ENCODE data around the gene TCP10L. TPM values are rescaled to one million over a fixed set of nuclear protein-coding genes. Genes with fewer than 3 reads are reported as not detected.

The TCP10L gene
- total and polyA plus RNA-seq, 4 donors = 1.1 to 8.0 (median 2.8) TPM

DNA sequence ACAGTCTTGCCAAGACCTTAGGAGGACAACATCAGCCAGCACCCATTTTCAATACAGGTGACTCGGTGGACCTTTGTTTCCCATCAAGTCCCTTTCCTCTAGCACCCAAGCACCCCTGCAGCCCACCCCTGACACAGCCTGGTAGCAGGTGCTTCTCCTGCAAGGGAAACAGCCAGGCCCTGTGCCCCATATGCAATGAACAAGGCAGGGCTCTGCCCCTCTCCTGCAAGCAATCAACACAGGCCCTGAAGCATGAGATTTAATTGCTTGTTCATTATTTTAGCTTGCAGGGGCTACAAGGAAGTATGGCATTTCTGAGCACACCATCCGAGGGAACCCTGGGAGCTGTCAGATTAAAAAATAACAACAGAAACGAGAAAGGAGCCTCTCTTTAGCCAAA is 35.4 kb downstream of the TCP10L start:
- no peaks in the 10 kb centered on the region for H3K27me3 ChIP-seq (ENCODE audit: control insufficient read depth in 4 of 4, insufficient read depth in 4 of 4, low read length in 3 of 4)
- H3K9ac ChIP-seq (ENCODE audit: low read depth in 1 of 2, low read length in 2 of 2) = no peak overlapping the region
- no peaks in the 10 kb centered on the region for H3K9me3 ChIP-seq (ENCODE audit: control insufficient read depth in 4 of 4, low read length in 3 of 4)
- DNase-seq (ENCODE audit: low spot score) = no peak
- no peak overlapping the region for H3K27ac ChIP-seq (ENCODE audit: low read depth in 1 of 2, low read length in 2 of 2)
- no peak overlapping the region for H3K4me3 ChIP-seq (ENCODE audit: low read depth in 1 of 3, low read length in 3 of 3)
- no peaks in the 10 kb centered on the region for H3K36me3 ChIP-seq (ENCODE audit: control insufficient read depth in 4 of 4, insufficient read depth in 3 of 4, low read depth in 1 of 4, low read length in 3 of 4)
- WGBS = 94% methylated on average over 3 of the region's 3 CpGs
- TF ChIP-seq FOXA2 (IDR thresholded peaks at IDR 0.05) = no peak
- no peak for TF ChIP-seq ZBTB33 (IDR thresholded peaks at IDR 0.05)
- no peak for TF ChIP-seq HNF4A (conservative IDR thresholded peaks at IDR 0.05)
- TF ChIP-seq YY1 (IDR thresholded peaks at IDR 0.05) = no peak
- no peak for TF ChIP-seq CTCF (IDR thresholded peaks at IDR 0.05; ENCODE audit: low read depth, low read length, missing input control)
- no peak for TF ChIP-seq SP1 (IDR thresholded peaks at IDR 0.05)
- TF ChIP-seq RXRA (IDR thresholded peaks at IDR 0.05) = no peak
- TF ChIP-seq NR2F2 (IDR thresholded peaks at IDR 0.05) = no peak
- no peak for TF ChIP-seq HNF4G (IDR thresholded peaks at IDR 0.05)
- TF ChIP-seq, protein P1, sequence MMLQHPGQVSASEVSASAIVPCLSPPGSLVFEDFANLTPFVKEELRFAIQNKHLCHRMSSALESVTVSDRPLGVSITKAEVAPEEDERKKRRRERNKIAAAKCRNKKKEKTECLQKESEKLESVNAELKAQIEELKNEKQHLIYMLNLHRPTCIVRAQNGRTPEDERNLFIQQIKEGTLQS (IDR thresholded peaks at IDR 0.05) = no peak
- no peak for TF ChIP-seq RAD21 (IDR thresholded peaks at IDR 0.05)
- TF ChIP-seq EGR1 (IDR thresholded peaks at IDR 0.05; ENCODE audit: low read depth in 2 of 2) = no peak
- TF ChIP-seq JUND (IDR thresholded peaks at IDR 0.05) = no peak
- no peak for TF ChIP-seq MAX (IDR thresholded peaks at IDR 0.05)
- TF ChIP-seq TAF1 (conservative IDR thresholded peaks at IDR 0.05) = no peak
- no peak for TF ChIP-seq FOXA1 (IDR thresholded peaks at IDR 0.05)
- TF ChIP-seq, protein P2, sequence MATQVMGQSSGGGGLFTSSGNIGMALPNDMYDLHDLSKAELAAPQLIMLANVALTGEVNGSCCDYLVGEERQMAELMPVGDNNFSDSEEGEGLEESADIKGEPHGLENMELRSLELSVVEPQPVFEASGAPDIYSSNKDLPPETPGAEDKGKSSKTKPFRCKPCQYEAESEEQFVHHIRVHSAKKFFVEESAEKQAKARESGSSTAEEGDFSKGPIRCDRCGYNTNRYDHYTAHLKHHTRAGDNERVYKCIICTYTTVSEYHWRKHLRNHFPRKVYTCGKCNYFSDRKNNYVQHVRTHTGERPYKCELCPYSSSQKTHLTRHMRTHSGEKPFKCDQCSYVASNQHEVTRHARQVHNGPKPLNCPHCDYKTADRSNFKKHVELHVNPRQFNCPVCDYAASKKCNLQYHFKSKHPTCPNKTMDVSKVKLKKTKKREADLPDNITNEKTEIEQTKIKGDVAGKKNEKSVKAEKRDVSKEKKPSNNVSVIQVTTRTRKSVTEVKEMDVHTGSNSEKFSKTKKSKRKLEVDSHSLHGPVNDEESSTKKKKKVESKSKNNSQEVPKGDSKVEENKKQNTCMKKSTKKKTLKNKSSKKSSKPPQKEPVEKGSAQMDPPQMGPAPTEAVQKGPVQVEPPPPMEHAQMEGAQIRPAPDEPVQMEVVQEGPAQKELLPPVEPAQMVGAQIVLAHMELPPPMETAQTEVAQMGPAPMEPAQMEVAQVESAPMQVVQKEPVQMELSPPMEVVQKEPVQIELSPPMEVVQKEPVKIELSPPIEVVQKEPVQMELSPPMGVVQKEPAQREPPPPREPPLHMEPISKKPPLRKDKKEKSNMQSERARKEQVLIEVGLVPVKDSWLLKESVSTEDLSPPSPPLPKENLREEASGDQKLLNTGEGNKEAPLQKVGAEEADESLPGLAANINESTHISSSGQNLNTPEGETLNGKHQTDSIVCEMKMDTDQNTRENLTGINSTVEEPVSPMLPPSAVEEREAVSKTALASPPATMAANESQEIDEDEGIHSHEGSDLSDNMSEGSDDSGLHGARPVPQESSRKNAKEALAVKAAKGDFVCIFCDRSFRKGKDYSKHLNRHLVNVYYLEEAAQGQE (IDR thresholded peaks at IDR 0.05) = no peak
- TF ChIP-seq GABPA (IDR thresholded peaks at IDR 0.05 in 1 of 2, conservative IDR thresholded peaks at IDR 0.05 in 1 of 2) = no peak
- no peaks in the 10 kb centered on the region for H3K4me1 ChIP-seq (ENCODE audit: control insufficient read depth in 4 of 4, insufficient read depth in 4 of 4, low read length in 3 of 4)
